ENCODE results near the gene NECTIN2. TPM values are rescaled to one million over a fixed set of nuclear protein-coding genes. Genes with fewer than 3 reads are reported as not detected.

The NECTIN2 gene
- total and polyA plus RNA-seq, 4 donors: 49.4 to 77.5 (median 55.5) TPM

GRCh38 chr19:44799627-44800346 is 46.3 kb upstream of the NECTIN2 start:
- H3K27ac ChIP-seq (ENCODE audit: low read depth in 1 of 2, low read length in 2 of 2): no peak overlapping the region
- no peaks in the 10 kb centered on the region for H3K9me3 ChIP-seq (ENCODE audit: control insufficient read depth in 4 of 4, low read length in 3 of 4)
- no peaks in the 10 kb centered on the region for H3K27me3 ChIP-seq (ENCODE audit: control insufficient read depth in 4 of 4, insufficient read depth in 4 of 4, low read length in 3 of 4)
- peak overlapping the region in 1 of 2 donors; percentile 1 for H3K9ac ChIP-seq (ENCODE audit: low read depth in 1 of 2, low read length in 2 of 2)
- no peak for DNase-seq (ENCODE audit: low spot score)
- H3K4me1 ChIP-seq (ENCODE audit: control insufficient read depth in 4 of 4, insufficient read depth in 4 of 4, low read length in 3 of 4): peaks cover 10 to 25% (median 20%) of the 10 kb centered on the region in 4 donors
- H3K4me3 ChIP-seq (ENCODE audit: low read depth in 1 of 3, low read length in 3 of 3): no peak overlapping the region
- 69% methylated on average over 10 of the region's 10 CpGs for WGBS
- peaks cover 0 to 3% (median under 1%) of the 10 kb centered on the region in 4 donors for H3K36me3 ChIP-seq (ENCODE audit: control insufficient read depth in 4 of 4, insufficient read depth in 3 of 4, low read depth in 1 of 4, low read length in 3 of 4)
- TF ChIP-seq FOXA1 (IDR thresholded peaks at IDR 0.05): no peak
- TF ChIP-seq SP1 (IDR thresholded peaks at IDR 0.05): peak; percentile 61
- peak; percentile 61 for TF ChIP-seq HNF4A (conservative IDR thresholded peaks at IDR 0.05)
- TF ChIP-seq REST (IDR thresholded peaks at IDR 0.05): no peak
- TF ChIP-seq RXRA (IDR thresholded peaks at IDR 0.05): peak in 1 of 2 donors; percentile 25
- no peak for TF ChIP-seq GABPA (IDR thresholded peaks at IDR 0.05 in 1 of 2, conservative IDR thresholded peaks at IDR 0.05 in 1 of 2)
- TF ChIP-seq RAD21 (IDR thresholded peaks at IDR 0.05): no peak

- H3K4me3 ChIP-seq (ENCODE audit: low read depth in 1 of 3, low read length in 3 of 3): no peak overlapping the region
- DNase-seq (ENCODE audit: low spot score): peak; percentile 93
- H3K4me1 ChIP-seq (ENCODE audit: control insufficient read depth in 4 of 4, insufficient read depth in 4 of 4, low read length in 3 of 4): peaks cover 10 to 25% (median 20%) of the 10 kb centered on the region in 4 donors
- H3K9me3 ChIP-seq (ENCODE audit: control insufficient read depth in 4 of 4, low read length in 3 of 4): no peaks in the 10 kb centered on the region
- peak overlapping the region in 1 of 2 donors; percentile 1 for H3K9ac ChIP-seq (ENCODE audit: low read depth in 1 of 2, low read length in 2 of 2)
- H3K27me3 ChIP-seq (ENCODE audit: control insufficient read depth in 4 of 4, insufficient read depth in 4 of 4, low read length in 3 of 4): no peaks in the 10 kb centered on the region
- 13% methylated on average over 3 of the region's 3 CpGs for WGBS
- TF ChIP-seq TAF1 (conservative IDR thresholded peaks at IDR 0.05) (no peak), ATF3 (IDR thresholded peaks at IDR 0.05) (no peak), HNF4A (conservative IDR thresholded peaks at IDR 0.05) (peak in 1 of 2 donors; percentile 29), YY1 (IDR thresholded peaks at IDR 0.05) (no peak), CTCF (IDR thresholded peaks at IDR 0.05; ENCODE audit: low read depth, low read length, missing input control) (peak; percentile 99), ZBTB33 (IDR thresholded peaks at IDR 0.05) (no peak), RXRA (IDR thresholded peaks at IDR 0.05) (peak in 1 of 2 donors; percentile 46), JUND (IDR thresholded peaks at IDR 0.05) (no peak), GABPA (IDR thresholded peaks at IDR 0.05 in 1 of 2, conservative IDR thresholded peaks at IDR 0.05 in 1 of 2) (no peak), FOXA1 (IDR thresholded peaks at IDR 0.05) (no peak), EGR1 (IDR thresholded peaks at IDR 0.05; ENCODE audit: low read depth in 2 of 2) (no peak), REST (IDR thresholded peaks at IDR 0.05) (no peak), NR2F2 (IDR thresholded peaks at IDR 0.05) (no peak), FOXA2 (IDR thresholded peaks at IDR 0.05) (no peak), SP1 (IDR thresholded peaks at IDR 0.05) (no peak), HNF4G (IDR thresholded peaks at IDR 0.05) (no peak), RAD21 (IDR thresholded peaks at IDR 0.05) (peak; percentile 77 to 86), MAX (IDR thresholded peaks at IDR 0.05) (no peak)
- peaks cover 0 to 3% (median under 1%) of the 10 kb centered on the region in 4 donors for H3K36me3 ChIP-seq (ENCODE audit: control insufficient read depth in 4 of 4, insufficient read depth in 3 of 4, low read depth in 1 of 4, low read length in 3 of 4)
- no peak overlapping the region for H3K27ac ChIP-seq (ENCODE audit: low read depth in 1 of 2, low read length in 2 of 2)
Observed at GRCh38 chr19:44800461-44800860, 45.6 kb upstream of the NECTIN2 start.

Measured in liver (tissue), 9 donors.